ENCODE results near the gene IARS2. TPM values are rescaled to one million over a fixed set of nuclear protein-coding genes. Genes with fewer than 3 reads are reported as not detected.

IARS2 gene
- total RNA-seq, 1 experiment from 2014 or later, result 104 TPM

- BruUV-seq (replicated peaks), result no TSS peak
Observed at GRCh38 chr1:220135755-220136154, 41.8 kb downstream of the IARS2 start.

DNA sequence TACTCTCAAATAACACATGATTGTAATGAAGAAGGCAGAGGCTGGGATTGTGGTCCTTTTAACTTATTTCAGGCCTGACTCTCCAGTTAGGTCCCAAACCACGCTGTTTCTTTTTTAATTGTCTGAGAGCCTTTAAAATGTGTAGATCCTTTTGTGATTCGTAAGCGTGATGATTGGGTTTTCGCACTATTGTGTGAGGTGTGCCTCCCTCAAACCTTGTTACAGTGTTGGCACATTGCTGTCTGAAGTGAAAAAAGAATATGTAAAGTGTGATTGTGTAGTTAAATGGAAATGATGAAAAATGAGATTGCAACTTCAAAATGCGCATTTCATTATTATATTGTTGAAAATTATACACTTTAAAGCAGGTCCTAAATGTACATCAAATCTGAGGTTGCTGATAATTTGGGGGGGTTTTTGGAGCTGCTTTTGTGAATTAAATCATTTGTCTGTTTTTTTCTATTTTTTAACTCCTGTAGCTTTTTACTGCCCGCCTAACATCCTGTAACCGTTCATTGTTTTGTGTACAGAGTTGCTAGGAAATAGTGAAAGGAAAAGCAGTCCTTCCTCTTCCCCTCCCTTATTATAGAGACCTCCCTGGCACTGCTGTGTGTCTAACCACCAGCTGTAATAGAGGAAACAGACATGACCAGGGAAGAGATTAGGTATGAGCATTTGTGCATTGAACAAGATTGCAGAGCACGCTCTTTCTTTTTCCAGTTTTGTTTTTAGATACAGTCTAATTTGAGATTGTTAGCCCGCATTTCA, 43.3 kb downstream of the IARS2 start:
- intact Hi-C loops (cut with micrococcal nuclease; ENCODE audit: unreplicated experiment), result no loop called here
- Mint-ChIP-seq H3K9me3 (ENCODE audit: low read depth, unreplicated experiment) (no peaks in the 10 kb centered on the region), H3K27ac (ENCODE audit: unreplicated experiment) (no peak overlapping the region), H3K27me3 (ENCODE audit: unreplicated experiment) (no peaks in the 10 kb centered on the region), H3K4me3 (ENCODE audit: low read depth, unreplicated experiment) (no peak overlapping the region), H3K4me1 (ENCODE audit: low read depth, unreplicated experiment) (no peaks in the 10 kb centered on the region), H3K36me3 (ENCODE audit: insufficient read depth, unreplicated experiment) (peaks cover 38% of the 10 kb centered on the region)
- no TSS peak for BruUV-seq (replicated peaks)
- TF ChIP-seq, protein P1, sequence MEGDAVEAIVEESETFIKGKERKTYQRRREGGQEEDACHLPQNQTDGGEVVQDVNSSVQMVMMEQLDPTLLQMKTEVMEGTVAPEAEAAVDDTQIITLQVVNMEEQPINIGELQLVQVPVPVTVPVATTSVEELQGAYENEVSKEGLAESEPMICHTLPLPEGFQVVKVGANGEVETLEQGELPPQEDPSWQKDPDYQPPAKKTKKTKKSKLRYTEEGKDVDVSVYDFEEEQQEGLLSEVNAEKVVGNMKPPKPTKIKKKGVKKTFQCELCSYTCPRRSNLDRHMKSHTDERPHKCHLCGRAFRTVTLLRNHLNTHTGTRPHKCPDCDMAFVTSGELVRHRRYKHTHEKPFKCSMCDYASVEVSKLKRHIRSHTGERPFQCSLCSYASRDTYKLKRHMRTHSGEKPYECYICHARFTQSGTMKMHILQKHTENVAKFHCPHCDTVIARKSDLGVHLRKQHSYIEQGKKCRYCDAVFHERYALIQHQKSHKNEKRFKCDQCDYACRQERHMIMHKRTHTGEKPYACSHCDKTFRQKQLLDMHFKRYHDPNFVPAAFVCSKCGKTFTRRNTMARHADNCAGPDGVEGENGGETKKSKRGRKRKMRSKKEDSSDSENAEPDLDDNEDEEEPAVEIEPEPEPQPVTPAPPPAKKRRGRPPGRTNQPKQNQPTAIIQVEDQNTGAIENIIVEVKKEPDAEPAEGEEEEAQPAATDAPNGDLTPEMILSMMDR (IDR thresholded peaks at IDR 0.05; ENCODE audit: unreplicated experiment), result no peak
- DNase-seq, result no peak
- CTCF ChIA-PET, result interaction anchor here (0.6 to 0.7 kb wide), 2 partner anchors 86 to 1509 kb away, joined by 3 read pairs; no protein-coding TSS in a partner anchor

More at GRCh38 chr1:220135755-220136154, 41.8 kb downstream of the IARS2 start:
- intact Hi-C loops (cut with micrococcal nuclease; ENCODE audit: unreplicated experiment), result no loop called here
- no peaks in the 10 kb centered on the region for H3K27me3 Mint-ChIP-seq (ENCODE audit: unreplicated experiment)
- H3K4me3 Mint-ChIP-seq (ENCODE audit: low read depth, unreplicated experiment), result no peak overlapping the region
- DNase-seq, result no peak
- no peak overlapping the region for H3K27ac Mint-ChIP-seq (ENCODE audit: unreplicated experiment)
- no peaks in the 10 kb centered on the region for H3K9me3 Mint-ChIP-seq (ENCODE audit: low read depth, unreplicated experiment)
- CTCF ChIA-PET, result interaction anchor here (0.6 to 0.7 kb wide), 2 partner anchors 178 to 559 kb away, joined by 3 to 7 read pairs; no protein-coding TSS in a partner anchor
- H3K36me3 Mint-ChIP-seq (ENCODE audit: insufficient read depth, unreplicated experiment), result peaks cover 37% of the 10 kb centered on the region
- TF ChIP-seq, protein P1 (IDR thresholded peaks at IDR 0.05; ENCODE audit: unreplicated experiment), result no peak
- no peaks in the 10 kb centered on the region for H3K4me1 Mint-ChIP-seq (ENCODE audit: low read depth, unreplicated experiment)

GRCh38 chr1:220139966-220140365, 46.0 kb downstream of the IARS2 start:
- CTCF ChIA-PET, result no interaction called here
- Mint-ChIP-seq H3K27me3 (ENCODE audit: unreplicated experiment) (no peaks in the 10 kb centered on the region), H3K9me3 (ENCODE audit: low read depth, unreplicated experiment) (no peaks in the 10 kb centered on the region), H3K4me1 (ENCODE audit: low read depth, unreplicated experiment) (no peaks in the 10 kb centered on the region), H3K4me3 (ENCODE audit: low read depth, unreplicated experiment) (no peak overlapping the region), H3K36me3 (ENCODE audit: insufficient read depth, unreplicated experiment) (peaks cover 46% of the 10 kb centered on the region), H3K27ac (ENCODE audit: unreplicated experiment) (no peak overlapping the region)
- intact Hi-C loops (cut with micrococcal nuclease; ENCODE audit: unreplicated experiment), result no loop called here
- no peak for DNase-seq
- TF ChIP-seq, protein P1 (IDR thresholded peaks at IDR 0.05; ENCODE audit: unreplicated experiment), result no peak
- BruUV-seq (replicated peaks), result no TSS peak

GRCh38 chr1:220144051-220144450, 50.1 kb downstream of the IARS2 start:
- no peak overlapping the region for H3K4me3 Mint-ChIP-seq (ENCODE audit: low read depth, unreplicated experiment)
- no TSS peak for BruUV-seq (replicated peaks)
- no peaks in the 10 kb centered on the region for H3K4me1 Mint-ChIP-seq (ENCODE audit: low read depth, unreplicated experiment)
- DNase-seq, result no peak
- H3K36me3 Mint-ChIP-seq (ENCODE audit: insufficient read depth, unreplicated experiment), result peaks cover 59% of the 10 kb centered on the region
- no peak overlapping the region for H3K27ac Mint-ChIP-seq (ENCODE audit: unreplicated experiment)
- H3K9me3 Mint-ChIP-seq (ENCODE audit: low read depth, unreplicated experiment), result no peaks in the 10 kb centered on the region
- H3K27me3 Mint-ChIP-seq (ENCODE audit: unreplicated experiment), result no peaks in the 10 kb centered on the region
- intact Hi-C loops (cut with micrococcal nuclease; ENCODE audit: unreplicated experiment), result no loop called here
- CTCF ChIA-PET, result no interaction called here
- TF ChIP-seq, protein P1 (IDR thresholded peaks at IDR 0.05; ENCODE audit: unreplicated experiment), result no peak
